Measurements from ENCODE around the gene SLC22A7.

The SLC22A7 gene

GRCh38 chr6:43267619-43268354 lies 30.3 kb upstream of the SLC22A7 start:
- H4K20me1 ChIP-seq (ENCODE audit: low read depth, low read length), result no peaks in the 10 kb centered on the region

GRCh38 chr6:43268355-43268700 lies 29.7 kb upstream of the SLC22A7 start:
- H3K27me3 ChIP-seq (ENCODE audit: low read length), result no peaks in the 10 kb centered on the region
- H2AFZ ChIP-seq (ENCODE audit: low read depth, low read length, severe bottlenecking), result no peak overlapping the region

More at GRCh38 chr6:43267619-43268354, 30.3 kb upstream of the SLC22A7 start:
- H2AFZ ChIP-seq (ENCODE audit: low read depth, low read length, severe bottlenecking), result no peak overlapping the region
- no peaks in the 10 kb centered on the region for H3K36me3 ChIP-seq (ENCODE audit: low read length)
- no peaks in the 10 kb centered on the region; the same call in 1 of the 2 replicates for H3F3A ChIP-seq (ENCODE audit: insufficient read depth)
- no peaks in the 10 kb centered on the region for H3K9me3 ChIP-seq (ENCODE audit: insufficient read depth, low read length)
- no peak overlapping the region for H3K4me2 ChIP-seq (ENCODE audit: low read depth, low read length, poor library complexity, severe bottlenecking)
- H3K4me3 ChIP-seq (ENCODE audit: insufficient read depth, low read length, poor library complexity, severe bottlenecking), result no peak overlapping the region
- H3K27me3 ChIP-seq (ENCODE audit: low read length), result no peaks in the 10 kb centered on the region
- no peak overlapping the region for H3K9ac ChIP-seq (ENCODE audit: low read length)
- TF ChIP-seq EZH2phosphoT487 (conservative IDR thresholded peaks at IDR 0.05; ENCODE audit: low read length) (no peak), CTCF (IDR thresholded peaks at IDR 0.05; ENCODE audit: insufficient read depth, low read length, poor library complexity, severe bottlenecking) (no peak)
- H3K9me2 ChIP-seq (replicated peaks; ENCODE audit: insufficient read depth, low read length), result no peaks in the 10 kb centered on the region
- no peaks in the 10 kb centered on the region for H3K79me2 ChIP-seq (ENCODE audit: insufficient read depth, low read length)
- no peak overlapping the region for H3K27ac ChIP-seq (ENCODE audit: low read depth, low read length)

GRCh38 chr6:43268782-43269272 lies 29.2 kb upstream of the SLC22A7 start:
- TF ChIP-seq CTCF (IDR thresholded peaks at IDR 0.05; ENCODE audit: insufficient read depth, low read length, poor library complexity, severe bottlenecking) (no peak), EZH2phosphoT487 (conservative IDR thresholded peaks at IDR 0.05; ENCODE audit: low read length) (no peak)
- Histone ChIP-seq H3K9me3 (ENCODE audit: insufficient read depth, low read length) (no peaks in the 10 kb centered on the region), H3K27me3 (ENCODE audit: low read length) (no peaks in the 10 kb centered on the region), H3K36me3 (ENCODE audit: low read length) (no peaks in the 10 kb centered on the region), H2AFZ (ENCODE audit: low read depth, low read length, severe bottlenecking) (no peak overlapping the region), H3K9ac (ENCODE audit: low read length) (no peak overlapping the region), H3K4me3 (ENCODE audit: insufficient read depth, low read length, poor library complexity, severe bottlenecking) (no peak overlapping the region), H4K20me1 (ENCODE audit: low read depth, low read length) (no peaks in the 10 kb centered on the region), H3F3A (ENCODE audit: insufficient read depth) (no peaks in the 10 kb centered on the region; the same call in 1 of the 2 replicates), H3K9me2 (replicated peaks; ENCODE audit: insufficient read depth, low read length) (no peaks in the 10 kb centered on the region), H3K4me2 (ENCODE audit: low read depth, low read length, poor library complexity, severe bottlenecking) (peak overlapping the region; percentile 42), H3K79me2 (ENCODE audit: insufficient read depth, low read length) (no peaks in the 10 kb centered on the region), H3K27ac (ENCODE audit: low read depth, low read length) (no peak overlapping the region)

More at GRCh38 chr6:43268355-43268700, 29.7 kb upstream of the SLC22A7 start:
- Histone ChIP-seq H3K79me2 (ENCODE audit: insufficient read depth, low read length) (no peaks in the 10 kb centered on the region), H3K4me2 (ENCODE audit: low read depth, low read length, poor library complexity, severe bottlenecking) (no peak overlapping the region), H4K20me1 (ENCODE audit: low read depth, low read length) (no peaks in the 10 kb centered on the region), H3F3A (ENCODE audit: insufficient read depth) (no peaks in the 10 kb centered on the region; the same call in 1 of the 2 replicates), H3K36me3 (ENCODE audit: low read length) (no peaks in the 10 kb centered on the region), H3K9me3 (ENCODE audit: insufficient read depth, low read length) (no peaks in the 10 kb centered on the region), H3K9me2 (replicated peaks; ENCODE audit: insufficient read depth, low read length) (no peaks in the 10 kb centered on the region), H3K9ac (ENCODE audit: low read length) (no peak overlapping the region), H3K4me3 (ENCODE audit: insufficient read depth, low read length, poor library complexity, severe bottlenecking) (no peak overlapping the region), H3K27ac (ENCODE audit: low read depth, low read length) (no peak overlapping the region)
- no peak for TF ChIP-seq CTCF (IDR thresholded peaks at IDR 0.05; ENCODE audit: insufficient read depth, low read length, poor library complexity, severe bottlenecking)
- no peak for TF ChIP-seq EZH2phosphoT487 (conservative IDR thresholded peaks at IDR 0.05; ENCODE audit: low read length)
